SIG-M5 (cell line): ENCODE results near the gene BHLHA9.
A peak's percentile ranks its signal among the peaks of the same experiment; 100 is the strongest.
"Not testable (repeated sequence)": the region's sequence is repeated elsewhere in the genome, so short reads cannot be mapped to it uniquely, and the experiment has no call there.

ENCODE experiments used
- DNase-seq: peaks from one replicate; lab custom pipeline; 2025; lab: John Stamatoyannopoulos, UW

Gene BHLHA9

DNA sequence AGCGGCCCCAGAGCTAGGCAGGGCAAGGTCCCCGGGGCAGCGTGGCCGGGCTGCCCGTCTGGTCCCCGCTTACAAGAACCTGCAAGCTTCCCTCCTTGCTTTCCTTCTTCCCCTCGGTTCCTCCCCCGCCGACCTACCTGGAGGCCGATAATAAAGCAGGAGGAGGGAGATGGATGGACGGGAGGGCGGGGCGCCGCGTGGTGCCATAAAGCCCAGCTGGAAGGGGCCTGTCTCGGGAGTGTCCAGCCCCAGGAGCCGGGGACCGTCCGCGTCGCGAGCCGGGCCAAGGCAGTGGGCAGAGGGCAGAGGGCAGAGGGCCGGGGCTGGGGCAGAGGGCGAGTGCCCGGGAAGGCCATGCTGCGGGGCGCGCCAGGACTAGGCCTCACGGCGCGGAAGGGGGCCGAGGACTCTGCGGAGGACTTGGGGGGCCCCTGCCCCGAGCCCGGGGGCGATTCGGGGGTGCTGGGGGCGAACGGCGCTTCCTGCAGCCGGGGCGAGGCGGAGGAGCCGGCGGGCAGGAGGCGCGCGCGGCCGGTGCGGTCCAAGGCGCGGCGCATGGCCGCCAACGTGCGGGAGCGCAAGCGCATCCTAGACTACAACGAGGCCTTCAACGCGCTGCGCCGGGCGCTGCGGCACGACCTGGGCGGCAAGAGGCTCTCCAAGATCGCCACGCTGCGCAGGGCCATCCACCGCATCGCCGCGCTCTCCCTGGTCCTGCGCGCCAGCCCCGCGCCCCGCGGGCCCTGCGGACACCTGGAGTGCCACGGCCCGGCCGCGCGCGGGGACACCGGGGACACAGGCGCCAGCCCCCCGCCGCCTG, at the start of gene BHLHA9:
Gene BHLHA9, plus strand, starts transcription at position 235 of the 820 bp plus-strand sequence. Its CDS starts 120 bp downstream, at position 355.
- no peak for DNase-seq

DNA sequence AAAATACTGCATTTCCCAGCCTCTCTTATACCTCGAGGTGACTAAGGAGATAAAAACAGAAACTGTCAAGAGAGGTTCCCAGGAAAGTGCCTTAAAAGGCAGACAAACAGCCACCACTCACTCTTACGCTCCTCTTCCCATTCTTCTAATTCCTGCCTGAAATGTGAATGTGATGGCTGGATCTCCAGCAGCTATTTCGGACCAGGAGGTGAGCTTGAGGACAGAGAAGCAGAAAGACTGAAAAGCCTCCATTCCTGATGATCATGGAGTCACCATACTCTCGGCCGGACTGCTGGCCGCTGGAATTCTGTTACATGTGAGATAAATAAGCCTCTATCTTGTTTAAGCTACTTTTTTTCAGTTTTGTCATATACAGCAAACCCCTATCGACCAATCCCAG, 49.0 kb upstream of the BHLHA9 start:
- no peak for DNase-seq

DNA sequence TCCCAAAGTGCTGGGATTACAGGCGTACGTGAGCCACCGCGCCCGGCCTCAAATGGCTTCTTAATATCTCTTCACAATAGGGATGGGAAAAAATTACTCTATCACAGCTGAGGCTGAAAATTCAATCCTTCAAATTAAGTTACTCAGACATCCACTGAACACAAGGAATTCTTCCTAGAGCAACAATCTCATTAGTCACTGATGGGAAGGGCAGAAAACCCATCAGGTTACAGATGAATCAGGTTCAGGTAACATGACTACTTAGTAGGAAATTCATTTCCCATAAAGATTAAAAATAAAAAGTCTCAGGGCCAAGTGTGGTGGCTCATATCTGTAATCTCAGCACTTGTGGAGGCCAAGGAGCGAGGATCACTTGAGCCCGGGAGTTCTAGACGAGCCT, 47.9 kb upstream of the BHLHA9 start:
- DNase-seq: no peak

DNA sequence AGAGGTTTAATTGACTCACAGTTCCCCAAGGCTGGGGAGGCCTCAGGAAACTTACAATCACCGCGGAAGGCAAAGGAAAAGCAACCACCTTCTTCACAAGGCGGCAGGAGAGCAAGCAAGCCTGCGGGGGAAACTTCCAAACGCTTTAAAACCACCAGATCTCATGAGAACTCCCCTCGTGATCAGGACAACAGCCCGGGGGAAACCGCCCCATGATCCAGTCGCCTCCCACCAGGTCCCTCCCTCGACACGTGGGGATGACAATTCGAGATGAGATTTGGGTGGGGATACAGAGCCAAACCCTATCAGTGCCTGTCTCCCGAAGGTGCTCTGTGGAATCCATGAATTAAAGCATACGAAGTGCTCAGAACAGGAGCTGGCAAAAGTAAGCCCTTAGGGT, 46.6 kb upstream of the BHLHA9 start:
- no peak for DNase-seq

DNA sequence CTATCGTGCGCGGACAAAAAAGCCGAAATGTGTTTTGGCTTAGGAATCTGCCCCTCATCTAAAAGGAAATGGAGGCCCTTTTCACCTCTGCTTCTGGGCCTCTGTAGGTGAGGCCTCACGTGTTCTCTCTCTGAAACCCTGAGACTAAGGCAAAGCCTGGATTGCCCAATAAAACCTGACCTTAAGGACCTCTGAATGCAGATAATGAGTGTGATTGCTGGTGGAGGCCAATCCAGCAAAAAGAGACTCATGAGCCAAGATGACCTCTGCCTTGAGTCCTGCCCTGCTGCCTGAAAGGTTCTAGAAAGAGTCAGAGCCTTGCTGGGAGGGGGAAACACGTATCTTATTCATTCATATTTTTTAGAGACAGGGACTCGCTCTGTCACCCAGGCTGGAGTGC, 45.9 kb upstream of the BHLHA9 start:
- DNase-seq: no peak

DNA sequence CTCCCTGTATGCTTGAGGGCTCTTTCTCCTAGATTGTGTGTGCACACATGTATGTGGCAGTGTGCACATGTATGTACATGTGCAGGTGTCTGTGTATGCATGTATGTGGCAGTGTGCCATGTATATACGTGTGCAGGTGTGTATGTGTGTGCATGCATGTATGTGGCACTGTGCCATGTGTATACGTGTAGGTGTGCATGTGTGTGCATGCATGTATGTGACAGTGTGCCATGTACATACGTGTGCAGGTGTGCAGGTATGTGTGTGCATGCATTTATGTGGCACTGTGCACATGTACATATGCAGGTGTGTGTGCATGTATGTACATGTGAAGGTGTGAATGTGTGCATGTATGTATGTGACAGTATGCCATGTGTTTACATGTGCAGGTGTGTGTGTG, 43.9 kb upstream of the BHLHA9 start:
- no peak for DNase-seq

DNA sequence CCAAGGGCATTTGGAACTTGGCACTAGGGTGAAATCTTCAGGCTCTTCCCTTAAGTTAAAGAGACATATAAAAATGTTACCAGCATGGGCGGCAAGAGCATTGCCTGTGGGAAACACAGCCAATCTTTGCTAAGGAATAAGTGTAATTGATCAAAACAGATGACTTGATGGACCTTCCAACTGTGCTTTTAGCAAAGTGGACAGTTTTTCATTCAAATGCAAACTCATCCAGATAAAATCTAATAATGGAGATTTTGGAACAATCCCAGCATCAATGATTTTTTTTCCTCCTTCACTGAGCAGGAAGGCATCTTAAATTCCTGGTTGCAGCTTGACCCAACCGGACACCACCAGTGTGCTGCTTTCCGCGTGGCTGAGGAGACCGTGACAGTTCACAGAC, 42.9 kb upstream of the BHLHA9 start:
- DNase-seq: no peak

DNA sequence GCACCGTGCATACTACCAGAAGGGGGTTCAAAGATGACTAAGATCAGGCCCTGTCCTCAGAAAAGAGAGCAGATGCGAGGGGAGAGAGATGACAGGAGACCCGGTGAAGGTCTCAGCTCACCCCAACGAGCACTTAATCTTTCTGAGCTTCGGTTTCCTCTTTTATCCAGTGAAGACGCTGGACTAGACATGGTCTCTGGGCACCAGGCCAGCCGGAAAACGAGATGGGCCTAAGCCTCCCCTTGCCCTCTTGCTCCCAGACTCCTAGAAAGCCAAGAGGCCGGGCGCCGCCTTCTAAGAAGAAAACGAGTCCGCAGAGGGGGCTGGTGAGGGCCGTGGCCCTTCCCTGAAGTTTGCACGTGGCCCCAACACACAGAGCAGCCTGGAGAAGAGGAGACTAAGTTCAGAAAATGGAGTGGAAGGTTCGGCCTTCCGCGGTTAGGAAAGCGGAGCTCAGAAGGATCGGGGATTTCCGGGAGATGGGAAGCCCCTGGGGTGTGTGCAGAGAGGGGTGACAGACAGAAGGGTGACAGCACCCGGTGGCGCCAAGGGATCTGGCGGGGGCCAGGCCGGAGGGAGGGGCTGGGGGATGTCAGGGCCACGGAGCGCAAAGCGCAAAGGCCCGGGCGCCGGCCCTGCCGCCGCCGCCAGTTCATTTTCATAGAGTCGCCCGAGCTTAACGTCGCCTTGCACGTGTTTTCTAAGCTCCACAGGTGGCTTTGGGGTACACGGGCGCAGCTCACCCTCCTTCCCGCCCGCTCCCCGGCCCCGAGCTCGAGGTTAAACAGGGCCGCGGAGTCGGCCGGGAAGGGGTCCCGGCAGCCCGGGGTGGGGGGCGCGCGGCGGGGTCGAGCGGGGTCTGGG, 42.1 kb upstream of the BHLHA9 start:
- DNase-seq: no peak

DNA sequence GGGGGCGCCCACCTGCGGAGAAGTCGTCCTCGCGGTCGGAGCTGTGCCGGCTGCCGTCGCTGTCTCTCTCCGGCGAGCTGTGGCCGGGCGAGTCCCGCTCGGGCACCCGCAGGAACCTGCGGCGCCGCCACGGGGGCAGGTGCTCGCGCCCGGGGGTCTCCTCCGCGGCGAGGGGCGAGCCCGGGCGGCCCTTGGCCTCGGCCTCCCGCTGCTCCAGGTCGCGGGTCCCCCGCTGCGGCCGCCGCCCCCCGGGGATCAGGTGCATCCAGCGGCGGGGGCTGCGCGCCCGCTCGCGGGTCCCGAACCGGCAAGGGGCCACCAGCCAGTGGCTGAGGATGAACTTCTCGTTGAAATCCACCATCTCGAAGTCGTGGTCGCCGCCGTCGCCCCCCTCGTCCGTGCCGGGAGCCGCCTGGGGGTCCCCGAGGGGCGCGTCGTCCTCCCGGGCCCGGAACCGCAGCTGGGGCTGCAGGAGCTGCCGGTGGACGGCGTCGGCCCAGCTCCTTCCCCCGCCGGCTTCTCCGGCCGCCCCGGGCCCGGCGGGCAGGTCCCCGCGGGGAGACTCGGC, 41.4 kb upstream of the BHLHA9 start:
- no peak for DNase-seq

DNA sequence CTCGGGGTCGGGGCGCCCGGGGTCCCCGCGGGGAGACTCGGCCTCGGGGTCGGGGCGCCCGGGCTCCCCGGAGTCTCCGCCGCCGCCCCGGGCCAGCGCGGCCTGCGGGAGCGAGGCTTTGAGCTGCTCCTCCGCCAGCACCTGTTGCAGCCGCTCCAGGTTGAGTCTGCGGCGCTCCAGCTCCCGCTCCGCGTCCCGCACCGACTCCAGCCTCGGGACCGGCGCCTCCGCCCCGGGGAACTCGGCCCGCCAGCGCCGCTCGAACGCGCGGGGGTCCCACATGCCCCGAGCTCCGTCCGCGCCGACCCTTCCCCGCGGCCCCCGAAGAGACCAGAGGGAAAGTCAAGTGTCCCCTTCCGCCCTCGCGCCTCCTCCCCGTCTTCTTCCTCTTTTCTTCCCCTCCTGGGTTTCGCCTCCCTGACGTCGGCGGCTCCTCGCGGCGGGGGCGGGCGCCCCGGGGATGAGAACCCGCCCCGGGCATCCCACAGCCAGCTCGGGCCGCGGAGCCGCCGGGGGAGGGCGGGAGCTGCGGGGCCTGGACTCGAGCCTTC, 40.8 kb upstream of the BHLHA9 start:
- peak; percentile 37 for DNase-seq

DNA sequence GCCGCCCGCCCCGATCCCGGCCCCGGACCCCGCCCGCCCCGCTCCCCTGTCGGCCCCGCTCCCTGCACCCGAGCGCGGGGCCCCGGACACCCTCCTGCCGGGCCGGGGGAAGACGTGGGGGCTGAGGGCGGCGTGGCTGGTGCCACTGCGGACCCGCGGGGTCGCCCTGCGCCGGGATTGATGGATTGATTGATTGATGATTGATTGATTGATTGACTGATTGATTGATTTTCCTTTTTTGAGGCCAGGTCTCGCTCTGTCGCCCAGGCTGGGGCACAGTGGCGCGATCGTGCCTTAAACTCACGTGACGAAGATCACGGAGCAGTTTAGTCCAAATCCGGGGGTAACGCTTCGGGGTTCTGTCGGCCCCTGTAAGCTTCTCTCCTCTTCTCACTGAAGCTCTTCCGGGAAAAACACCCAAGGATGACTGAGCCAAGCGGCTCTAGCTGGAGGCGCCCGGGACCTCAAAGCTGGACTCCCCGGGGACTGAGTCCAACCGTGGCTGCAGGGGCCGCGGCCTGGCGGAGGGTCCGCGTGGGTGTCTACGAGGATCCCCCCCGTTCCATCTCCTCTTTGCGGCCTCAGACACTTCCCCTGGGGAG, 40.2 kb upstream of the BHLHA9 start:
- DNase-seq: no peak

DNA sequence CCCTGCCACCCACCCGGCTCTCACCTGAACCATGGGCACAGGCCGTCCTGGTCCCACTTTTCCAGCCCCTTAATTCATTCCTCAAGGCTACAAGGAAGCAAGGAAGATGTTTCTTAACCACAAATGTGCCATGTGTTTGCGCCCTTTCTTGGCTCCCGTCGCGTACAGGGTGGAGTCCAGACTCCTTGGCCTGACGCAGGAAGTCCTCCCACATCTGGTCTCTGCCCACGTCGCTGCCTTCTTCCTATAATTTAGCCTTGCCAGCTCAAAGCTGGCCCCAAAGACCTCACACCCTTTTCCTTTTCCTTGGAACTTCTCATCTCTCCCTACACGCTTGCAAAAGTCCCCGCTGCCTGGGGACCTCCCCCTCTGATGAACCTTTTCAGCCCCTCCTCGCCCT, 38.8 kb upstream of the BHLHA9 start:
- DNase-seq: no peak

DNA sequence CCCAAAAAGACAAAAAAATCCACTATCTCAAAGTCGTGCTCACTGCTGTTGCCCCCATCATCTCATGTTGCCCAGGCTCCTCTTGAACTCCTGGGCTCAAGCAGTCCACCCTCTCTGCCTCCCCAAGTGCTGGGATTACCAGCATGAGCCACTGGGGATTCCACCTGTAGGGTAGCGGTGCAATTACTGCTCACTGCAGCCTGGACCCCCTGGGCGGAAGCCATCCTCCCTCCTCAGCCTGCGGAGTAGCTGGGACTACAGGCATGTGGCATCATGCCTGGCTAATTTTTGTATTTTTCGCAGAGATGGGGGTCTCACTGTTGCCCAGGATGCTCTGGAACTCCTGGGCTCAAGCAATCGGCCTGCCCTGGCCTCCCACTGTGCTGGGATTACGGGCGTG, 37.9 kb upstream of the BHLHA9 start:
- no peak for DNase-seq

DNA sequence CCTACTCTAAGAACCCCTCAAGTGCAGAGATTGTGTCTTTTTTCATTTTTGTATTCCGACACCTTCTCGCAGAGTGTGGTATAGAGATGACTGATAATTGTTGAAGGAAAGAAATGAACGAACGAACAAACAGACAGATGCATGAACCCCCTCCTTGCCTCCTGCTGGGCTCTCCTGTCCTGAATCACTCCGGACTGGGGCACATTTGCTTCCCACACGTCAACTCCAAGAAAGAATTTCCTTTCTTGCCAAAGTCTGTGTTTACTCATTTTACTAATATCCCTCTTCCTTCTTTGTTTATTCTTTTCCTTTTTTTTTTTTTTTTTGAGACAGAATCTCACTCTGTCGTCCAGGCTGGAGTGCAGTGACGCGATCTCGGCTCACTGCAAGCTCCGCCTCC, 37.5 kb upstream of the BHLHA9 start:
- no peak for DNase-seq

DNA sequence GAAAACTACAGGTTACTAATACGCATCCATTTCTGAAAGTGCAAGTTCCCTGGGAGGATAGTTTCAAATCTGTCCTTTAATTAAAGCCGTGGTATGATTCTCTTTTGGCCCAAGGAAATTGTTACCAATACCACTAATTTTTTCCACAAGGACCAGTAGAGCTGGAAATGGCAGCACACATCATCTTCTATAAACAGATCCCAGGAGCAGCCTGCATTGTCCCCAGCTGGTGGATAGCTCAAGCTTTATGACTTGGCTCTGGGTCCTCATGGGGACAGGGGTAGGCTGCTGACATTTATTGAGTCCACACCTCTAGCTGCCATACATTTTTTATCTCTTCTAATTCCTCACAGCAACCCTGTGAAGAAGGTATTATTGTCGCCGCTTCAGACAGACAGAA, 35.8 kb upstream of the BHLHA9 start:
- no peak for DNase-seq

DNA sequence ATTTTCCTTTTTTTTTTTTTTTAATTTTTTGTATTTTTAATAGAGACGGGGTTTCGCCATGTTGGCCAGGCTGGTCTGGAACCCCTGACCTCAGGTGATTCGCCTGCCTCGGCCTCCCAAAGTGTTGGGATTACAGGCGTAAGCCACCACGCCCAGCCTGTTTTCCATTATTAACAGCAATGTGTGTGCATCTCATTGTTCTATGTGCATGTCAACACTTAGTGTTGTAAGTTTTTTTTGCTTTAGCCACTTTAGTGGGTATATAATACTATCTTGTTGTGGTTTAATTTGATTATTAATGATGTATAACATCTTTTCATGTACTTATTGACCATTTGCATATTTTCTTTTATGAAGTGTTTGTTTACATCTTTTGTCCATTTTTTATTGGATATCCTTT, 32.8 kb upstream of the BHLHA9 start:
- DNase-seq: no peak

DNA sequence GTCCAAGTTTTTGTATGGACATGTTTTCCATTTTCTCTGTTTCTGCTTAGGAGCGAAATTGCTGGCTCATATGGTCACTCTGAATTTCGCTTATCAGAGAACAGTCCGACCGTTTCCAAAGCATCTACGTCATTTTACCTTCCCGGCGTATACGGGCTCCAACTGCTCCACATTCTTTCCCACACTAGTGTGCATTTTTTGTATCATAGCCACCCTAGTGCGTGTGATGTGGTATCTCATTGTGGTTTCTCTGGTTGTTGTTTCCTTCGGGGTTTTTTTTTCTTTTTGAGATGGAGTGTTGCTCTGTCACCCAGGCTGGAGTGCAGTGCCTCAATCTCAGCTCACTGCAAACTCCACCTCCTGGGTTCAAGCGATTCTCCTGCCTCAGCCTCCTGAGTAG, 31.0 kb upstream of the BHLHA9 start:
- DNase-seq: no peak

DNA sequence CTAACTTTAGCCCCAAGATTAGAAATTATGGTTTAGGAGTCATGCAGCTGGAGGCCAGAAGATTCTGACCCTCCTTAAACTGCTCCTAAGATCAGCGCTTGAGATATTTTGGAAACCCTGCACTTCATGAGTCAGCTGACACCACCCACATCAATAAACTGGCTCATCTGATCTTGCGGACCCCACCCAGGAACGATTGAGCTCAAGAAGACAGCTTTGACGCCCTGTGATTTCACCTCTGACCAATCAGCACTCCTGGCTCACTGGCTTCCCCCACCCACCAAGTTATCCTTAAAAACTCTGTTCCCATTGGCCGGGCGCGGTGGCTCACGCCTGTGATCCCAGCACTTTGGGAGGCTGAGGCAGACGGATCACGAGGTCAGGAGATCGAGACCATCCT, 29.8 kb upstream of the BHLHA9 start:
- not testable (repeated sequence) for DNase-seq

DNA sequence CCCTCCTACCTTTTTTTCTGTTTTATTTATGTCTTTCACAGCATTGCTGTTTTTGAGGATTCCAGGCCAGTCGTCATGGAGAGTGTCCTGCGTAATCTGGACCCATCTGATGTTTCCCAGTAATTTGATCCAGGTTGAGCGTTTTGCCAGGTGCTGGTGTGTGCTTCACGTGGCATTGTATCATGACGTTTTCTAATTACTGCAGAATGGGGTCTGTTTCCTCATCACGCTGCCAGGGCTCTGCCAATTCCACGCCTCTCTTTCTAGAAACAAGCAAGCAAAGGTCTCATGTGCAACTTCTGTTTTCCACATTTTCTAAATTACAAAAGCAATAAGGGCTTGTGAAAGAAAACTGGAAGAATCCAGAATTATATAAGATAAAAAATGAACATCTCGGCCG, 28.3 kb upstream of the BHLHA9 start:
- DNase-seq: no peak

DNA sequence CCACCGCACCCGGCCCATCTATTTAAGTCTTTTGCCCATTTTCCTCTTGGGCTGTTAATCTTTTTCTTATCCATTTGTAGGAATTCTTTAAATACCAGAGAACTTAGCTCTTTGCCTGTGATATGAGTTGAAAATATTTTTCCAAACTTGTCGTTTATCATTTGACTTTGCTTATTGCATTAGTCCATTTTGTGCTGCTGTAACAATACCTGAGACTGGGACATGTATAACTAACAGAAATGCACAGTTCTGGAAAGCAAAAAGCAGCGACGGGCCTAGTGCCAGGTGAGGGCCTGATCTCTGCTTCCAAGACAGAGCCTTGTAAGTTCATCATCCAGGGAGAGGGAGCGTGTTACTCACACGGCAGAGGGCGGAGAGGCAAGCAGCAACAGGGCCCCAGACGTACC, 25.6 kb upstream of the BHLHA9 start:
- DNase-seq: no peak

DNA sequence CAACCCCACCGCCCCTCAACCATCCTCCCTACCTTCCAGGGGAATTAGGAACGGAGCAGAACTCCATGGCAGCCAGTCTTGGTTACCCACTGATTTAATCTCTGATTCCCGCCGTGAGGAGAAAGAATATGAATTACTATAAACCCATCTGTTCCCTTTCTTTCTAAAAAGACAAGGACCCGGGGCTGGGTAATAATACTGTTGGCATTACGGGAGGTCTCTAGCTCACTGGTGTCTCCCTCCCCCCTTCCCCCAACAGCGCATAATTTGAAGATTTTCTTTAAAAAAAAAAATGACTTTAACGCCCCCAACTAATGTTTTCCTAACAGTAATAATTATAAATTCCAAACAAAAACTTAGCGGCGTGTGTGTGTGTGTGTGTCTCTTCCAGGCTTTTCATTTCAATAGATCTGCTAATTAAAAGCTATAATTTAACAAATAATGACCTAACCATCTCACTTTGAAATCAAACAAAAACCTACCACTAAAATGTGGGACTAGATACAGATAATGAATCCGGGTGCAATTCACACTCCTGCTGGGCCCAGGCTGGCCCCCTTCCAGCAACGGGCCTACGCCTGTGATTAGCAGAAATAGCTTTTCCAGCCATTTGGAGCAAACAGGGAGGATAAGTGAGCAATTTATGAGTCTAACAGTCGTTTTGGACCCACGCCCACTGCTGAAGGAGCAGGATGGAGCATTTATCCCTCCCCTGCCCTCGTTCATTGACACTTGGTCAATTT, 18.2 kb upstream of the BHLHA9 start:
- no peak for DNase-seq

DNA sequence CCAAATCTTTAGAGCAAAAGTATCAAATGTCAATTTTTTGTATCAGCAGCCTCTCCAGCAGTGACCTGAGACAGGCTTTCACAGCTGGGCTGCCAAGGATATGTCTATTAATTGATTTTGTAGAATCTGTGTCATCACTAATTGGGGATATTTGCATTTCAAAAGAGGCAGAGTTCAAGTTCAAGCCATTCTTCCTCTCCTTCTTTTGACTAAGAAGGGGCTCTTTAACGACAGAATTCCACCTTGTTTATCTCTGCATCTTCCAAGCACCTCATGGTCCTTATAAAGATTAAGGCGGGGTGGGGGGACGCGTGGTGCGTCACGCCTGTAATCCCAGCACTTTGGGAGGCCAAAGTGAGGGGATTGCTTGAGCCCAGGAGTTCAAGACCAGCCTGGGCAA, 15.2 kb upstream of the BHLHA9 start:
- no peak for DNase-seq
